ENCODE results near the gene GPR176. TPM values are rescaled to one million over a fixed set of nuclear protein-coding genes. Genes with fewer than 3 reads are reported as not detected.

GPR176 gene
- total RNA-seq, 1 donor from 2014 or later: 4.2 TPM

GRCh38 chr15:39845582-39845981 is 74.5 kb downstream of the GPR176 start:
- H3K9me3 Mint-ChIP-seq: peaks cover 12% of the 10 kb centered on the region
- no peak for TF ChIP-seq CTCF (conservative IDR thresholded peaks at IDR 0.05)
- H3K27me3 Mint-ChIP-seq (ENCODE audit: low read depth): no peaks in the 10 kb centered on the region
- H3K36me3 Mint-ChIP-seq (ENCODE audit: low read depth): no peaks in the 10 kb centered on the region
- H3K27ac Mint-ChIP-seq (ENCODE audit: unreplicated experiment): no peak overlapping the region
- H3K4me1 Mint-ChIP-seq: peaks cover 10% of the 10 kb centered on the region
- H3K4me3 Mint-ChIP-seq: no peak overlapping the region
- no peak for DNase-seq (ENCODE audit: low read depth, low spot score)

- H3K27ac Mint-ChIP-seq (ENCODE audit: unreplicated experiment): no peak overlapping the region
- no peak for DNase-seq (ENCODE audit: low read depth, low spot score)
- H3K4me3 Mint-ChIP-seq: no peak overlapping the region
- peaks cover 5% of the 10 kb centered on the region for H3K4me1 Mint-ChIP-seq
- no peaks in the 10 kb centered on the region for H3K27me3 Mint-ChIP-seq (ENCODE audit: low read depth)
- peaks cover 7% of the 10 kb centered on the region for H3K9me3 Mint-ChIP-seq
- H3K36me3 Mint-ChIP-seq (ENCODE audit: low read depth): peaks cover 1% of the 10 kb centered on the region
- no peak for TF ChIP-seq CTCF (conservative IDR thresholded peaks at IDR 0.05)
Observed at GRCh38 chr15:39843565-39843964, 76.5 kb downstream of the GPR176 start.

GRCh38 chr15:39837454-39837853 is 82.6 kb downstream of the GPR176 start:
- Mint-ChIP-seq H3K4me1 (peaks cover 4% of the 10 kb centered on the region), H3K36me3 (ENCODE audit: low read depth) (peaks cover 2% of the 10 kb centered on the region), H3K4me3 (no peak overlapping the region), H3K27ac (ENCODE audit: unreplicated experiment) (no peak overlapping the region), H3K9me3 (peaks cover 6% of the 10 kb centered on the region), H3K27me3 (ENCODE audit: low read depth) (no peaks in the 10 kb centered on the region)
- DNase-seq (ENCODE audit: low read depth, low spot score): no peak
- no peak for TF ChIP-seq CTCF (conservative IDR thresholded peaks at IDR 0.05)

- Mint-ChIP-seq H3K27ac (ENCODE audit: unreplicated experiment) (no peak overlapping the region), H3K9me3 (peaks cover 3% of the 10 kb centered on the region), H3K4me1 (peaks cover 4% of the 10 kb centered on the region), H3K36me3 (ENCODE audit: low read depth) (peaks cover 2% of the 10 kb centered on the region), H3K4me3 (no peak overlapping the region), H3K27me3 (ENCODE audit: low read depth) (no peaks in the 10 kb centered on the region)
- no peak for TF ChIP-seq CTCF (conservative IDR thresholded peaks at IDR 0.05)
- DNase-seq (ENCODE audit: low read depth, low spot score): no peak
Observed at GRCh38 chr15:39835550-39835949, 84.5 kb downstream of the GPR176 start.

GRCh38 chr15:39834256-39834655 is 85.8 kb downstream of the GPR176 start:
- H3K27ac Mint-ChIP-seq (ENCODE audit: unreplicated experiment): no peak overlapping the region
- no peak for DNase-seq (ENCODE audit: low read depth, low spot score)
- H3K4me1 Mint-ChIP-seq: peaks cover 4% of the 10 kb centered on the region
- no peak overlapping the region for H3K4me3 Mint-ChIP-seq
- no peak for TF ChIP-seq CTCF (conservative IDR thresholded peaks at IDR 0.05)
- H3K9me3 Mint-ChIP-seq: peaks cover 3% of the 10 kb centered on the region
- peaks cover 2% of the 10 kb centered on the region for H3K36me3 Mint-ChIP-seq (ENCODE audit: low read depth)
- H3K27me3 Mint-ChIP-seq (ENCODE audit: low read depth): no peaks in the 10 kb centered on the region

- Mint-ChIP-seq H3K4me3 (no peak overlapping the region), H3K36me3 (ENCODE audit: low read depth) (peaks cover under 1% of the 10 kb centered on the region), H3K4me1 (peaks cover 4% of the 10 kb centered on the region), H3K9me3 (peaks cover 3% of the 10 kb centered on the region), H3K27ac (ENCODE audit: unreplicated experiment) (no peak overlapping the region), H3K27me3 (ENCODE audit: low read depth) (no peaks in the 10 kb centered on the region)
- no peak for DNase-seq (ENCODE audit: low read depth, low spot score)
- TF ChIP-seq CTCF (conservative IDR thresholded peaks at IDR 0.05): no peak
Observed at GRCh38 chr15:39833515-39833981, 86.5 kb downstream of the GPR176 start.

Measured in neural crest cell (in vitro differentiated cells).